GM23248 (cell line): ENCODE results near the gene KRT27. TPM values are rescaled to one million over a fixed set of nuclear protein-coding genes. Genes with fewer than 3 reads are reported as not detected.

Experiments
- DNase-seq: peaks from one replicate; pipeline ENCODE4 v3.0.0-alpha.2; 2015
- H2AFZ ChIP-seq: fragments of 200-600 bp; sonication (generic); 2 replicates; pipeline ENCODE4 v1.6.1; 2016; ENCODE audit warnings: antibody characterized with exemption
- H3F3A ChIP-seq: fragments of 200-600 bp; sonication (generic); 2 replicates; pipeline ENCODE4 v1.6.1; 2016; ENCODE audit warnings: mild to moderate bottlenecking, antibody characterized with exemption, mixed run types; ENCODE audit not compliant: insufficient read depth
- H3K27ac ChIP-seq: fragments of 200-600 bp; sonication (generic); 2 replicates; pipeline ENCODE4 v1.5.1; 2016; ENCODE audit warnings: mild to moderate bottlenecking
- H3K27me3 ChIP-seq: fragments of 200-600 bp; sonication (generic); replicated peaks from 2 replicates; pipeline ENCODE4 v1.6.1; 2016; ENCODE audit warnings: mild to moderate bottlenecking; ENCODE audit not compliant: insufficient read depth
- H3K36me3 ChIP-seq: fragments of 200-600 bp; sonication (generic); 2 replicates; pipeline ENCODE4 v1.6.1; 2016; ENCODE audit warnings: low read depth, mild to moderate bottlenecking
- H3K4me1 ChIP-seq: fragments of 200-600 bp; sonication (generic); 2 replicates; pipeline ENCODE4 v1.6.1; 2016; ENCODE audit warnings: mild to moderate bottlenecking; ENCODE audit not compliant: insufficient read depth
- H3K4me2 ChIP-seq: fragments of 200-600 bp; sonication (generic); one replicate; pipeline ENCODE4 v1.6.1; 2016; ENCODE audit warnings: mild to moderate bottlenecking; ENCODE audit not compliant: unreplicated experiment
- H3K4me3 ChIP-seq: fragments of 200-600 bp; sonication (generic); 2 replicates; pipeline ENCODE4 v1.5.1; 2016; ENCODE audit warnings: mild to moderate bottlenecking
- H3K79me2 ChIP-seq: fragments of 200-600 bp; sonication (generic); 2 replicates; pipeline ENCODE4 v1.6.1; 2016; ENCODE audit warnings: mild to moderate bottlenecking; ENCODE audit not compliant: insufficient read depth
- H3K9ac ChIP-seq: fragments of 200-600 bp; sonication (generic); 2 replicates; pipeline ENCODE4 v1.6.1; 2016; ENCODE audit warnings: mild to moderate bottlenecking
- H3K9me2 ChIP-seq: fragments of 200-600 bp; sonication (generic); 2 replicates; pipeline ENCODE4 v1.6.1; 2016; ENCODE audit warnings: mixed run types, mild to moderate bottlenecking, moderate library complexity; ENCODE audit not compliant: insufficient read depth
- H3K9me3 ChIP-seq: fragments of 200-600 bp; sonication (generic); one replicate; pipeline ENCODE4 v1.6.1; 2017; ENCODE audit warnings: low read depth
- H4K20me1 ChIP-seq: fragments of 200-600 bp; sonication (generic); 2 replicates; pipeline ENCODE4 v1.6.0; 2016; ENCODE audit not compliant: insufficient read depth
- EZH2 ChIP-seq: fragments of 200-600 bp; sonication (generic); IDR thresholded peaks from 2 replicates; pipeline ENCODE4 v1.6.1; 2018; ENCODE audit warnings: antibody characterized with exemption, mild to moderate bottlenecking; ENCODE audit not compliant: insufficient read depth, poor library complexity, severe bottlenecking
- EZH2phosphoT487 ChIP-seq: fragments of 200-600 bp; sonication (generic); IDR thresholded peaks from 2 replicates; pipeline ENCODE4 v1.6.1; 2018; ENCODE audit warnings: antibody characterized with exemption, moderate library complexity, mild to moderate bottlenecking, low read depth; ENCODE audit not compliant: insufficient read depth
- WGBS, 2 experiments: methylation state at CpG; one replicate each; pipeline ENCODE4 v1.1.6; 2015 to 2017; ENCODE audit warnings: low lambda C conversion rate in 2 of 2, low coverage in 1 of 2; ENCODE audit errors: missing lambda C conversion rate in 2 of 2; 5-methylcytosine and 5-hydroxymethylcytosine counted together
- in situ Hi-C: fragments of 300-500 bp; cut with MboI; formaldehyde crosslinking; loops from 2 replicates; pipeline ENCODE4 v1.15.0; 2020
- polyA plus RNA-seq: library from polyadenylated mRNA; unstranded; fragments of >200 nt; fragmentation: Nextera tagmentation; extraction: Ambion mirVana; gene quantifications from 2 replicates; pipeline ENCODE4 v1.2.1, GENCODE V29; 2016
- total RNA-seq: library from RNA; depleted of rRNA; stranded (reverse); fragments of >200 nt; shearing (Covaris generic); gene quantifications from 2 replicates; pipeline ENCODE4 v1.2.3, GENCODE V29; 2014

Gene KRT27
- total and polyA plus RNA-seq, 2 experiments from 2014 or later = not detected

DNA sequence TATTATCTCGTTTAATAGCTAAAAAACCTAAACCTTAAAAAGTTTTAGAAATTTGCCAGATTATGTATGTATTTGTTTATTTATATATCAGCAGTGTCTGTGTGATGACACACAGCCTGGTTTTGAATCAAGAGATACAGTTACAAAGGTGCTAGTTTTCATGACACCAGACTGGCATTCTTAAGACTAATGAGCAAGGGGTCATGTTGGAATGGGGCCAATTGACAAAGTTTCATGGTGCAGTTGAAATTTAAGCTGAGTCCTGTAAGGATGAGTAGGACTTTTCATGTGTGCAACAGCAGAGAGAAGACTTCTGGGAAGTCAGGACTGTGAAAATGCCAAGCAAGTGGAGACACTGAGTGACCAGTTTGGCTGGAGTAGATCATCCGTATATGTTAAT, 43.2 kb upstream of the KRT27 start:
- H4K20me1 ChIP-seq = no peaks in the 10 kb centered on the region
- H3K9me2 ChIP-seq = no peaks in the 10 kb centered on the region
- WGBS, 2 experiments = 93 to 95% methylated on average over 2 of the region's 2 CpGs
- H2AFZ ChIP-seq = no peak overlapping the region
- no peaks in the 10 kb centered on the region for H3K27me3 ChIP-seq
- H3F3A ChIP-seq = peaks cover 15% of the 10 kb centered on the region
- no peak overlapping the region for H3K27ac ChIP-seq
- H3K4me1 ChIP-seq = peaks cover 11% of the 10 kb centered on the region
- no peaks in the 10 kb centered on the region for H3K36me3 ChIP-seq
- TF ChIP-seq EZH2phosphoT487 (no peak), EZH2 (no peak)
- no peak overlapping the region for H3K4me3 ChIP-seq
- H3K4me2 ChIP-seq = no peak overlapping the region
- H3K9me3 ChIP-seq = no peaks in the 10 kb centered on the region
- H3K9ac ChIP-seq = no peak overlapping the region
- in situ Hi-C loops = no loop called here
- no peak for DNase-seq
- H3K79me2 ChIP-seq = peaks cover 97% of the 10 kb centered on the region

DNA sequence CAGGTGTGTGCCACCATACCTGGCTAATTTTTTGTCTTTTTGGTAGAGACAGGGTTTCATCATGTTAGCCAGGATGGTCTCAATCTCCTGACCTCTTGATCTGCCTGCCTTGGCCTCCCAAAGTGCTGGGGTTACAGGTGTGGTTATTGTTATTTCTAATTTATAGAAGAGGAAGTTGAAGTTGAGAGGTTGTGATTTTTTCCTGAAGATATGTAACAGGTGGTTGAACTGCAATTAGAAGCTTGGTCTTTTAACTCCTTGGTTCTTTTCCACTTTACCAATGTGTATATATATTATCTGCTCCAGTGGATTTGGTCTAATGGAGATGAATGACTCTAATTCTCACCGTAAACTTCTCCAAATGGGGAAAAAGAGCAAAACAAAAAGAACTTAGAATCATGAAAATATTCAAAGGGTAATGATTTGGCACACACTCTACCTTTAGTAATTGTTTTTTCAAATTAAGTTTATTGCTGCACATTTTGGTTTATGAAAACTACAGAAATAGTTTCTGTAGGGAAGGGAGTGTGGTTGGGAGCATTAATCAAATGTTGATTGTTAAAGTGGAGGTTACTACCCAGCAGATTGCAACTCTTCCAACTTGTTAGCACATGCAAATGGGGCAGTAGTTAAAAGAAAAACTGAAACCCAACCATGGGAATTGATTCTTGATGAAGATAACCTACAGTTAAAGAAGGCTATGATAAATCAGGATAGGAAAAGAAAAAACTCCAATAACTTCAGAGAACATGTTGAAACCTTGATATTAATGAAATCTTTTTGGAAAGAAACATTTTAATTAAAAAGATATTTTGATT, 41.9 kb upstream of the KRT27 start:
- no peak for DNase-seq
- in situ Hi-C loops = no loop called here
- Histone ChIP-seq H4K20me1 (no peaks in the 10 kb centered on the region), H3K27ac (no peak overlapping the region), H3K9ac (no peak overlapping the region), H3K9me3 (no peaks in the 10 kb centered on the region), H3K4me1 (peaks cover 20% of the 10 kb centered on the region), H3K36me3 (no peaks in the 10 kb centered on the region), H3F3A (peaks cover 29% of the 10 kb centered on the region), H3K79me2 (peaks cover 92% of the 10 kb centered on the region), H3K27me3 (no peaks in the 10 kb centered on the region), H3K4me3 (no peak overlapping the region), H2AFZ (no peak overlapping the region), H3K4me2 (no peak overlapping the region), H3K9me2 (no peaks in the 10 kb centered on the region)
- 90 to 95% methylated on average over 1 of the region's 1 CpG for WGBS, 2 experiments
- TF ChIP-seq EZH2 (no peak), EZH2phosphoT487 (no peak)

DNA sequence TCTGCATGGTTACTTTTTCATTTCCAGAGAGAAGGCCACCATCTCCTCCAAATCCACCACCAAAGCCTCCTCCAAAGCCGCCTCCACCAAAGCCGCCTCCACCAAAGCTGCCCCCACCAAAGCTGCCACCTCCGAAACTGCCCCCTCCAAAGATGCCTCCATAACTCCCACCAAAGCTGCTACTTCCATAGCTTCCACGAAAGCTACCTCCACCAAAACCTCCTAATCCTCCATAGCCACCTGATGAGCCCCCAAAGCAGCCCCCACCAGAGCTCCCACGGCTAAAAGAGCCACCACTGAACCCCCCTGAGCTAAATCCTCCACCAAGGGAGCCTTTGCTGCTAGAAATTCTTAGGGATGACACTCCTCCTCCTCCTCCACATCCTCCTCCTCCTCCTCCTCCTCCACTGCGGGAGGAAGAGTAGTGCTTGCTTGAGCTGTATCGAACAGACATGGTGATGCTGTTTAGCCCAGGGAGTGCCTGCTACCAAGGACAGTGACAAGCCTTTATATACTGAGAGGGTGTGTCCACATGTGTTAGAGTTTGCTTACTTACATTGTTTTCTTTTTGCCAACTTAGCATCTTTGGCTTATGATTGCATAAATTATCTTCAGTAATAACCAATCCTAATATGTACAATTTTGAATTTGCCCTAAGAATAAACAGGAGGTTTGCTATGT, 39.9 kb upstream of the KRT27 start, which contains the start of gene KRT10:
KRT10 (minus strand) TSS at position 483 of the 681 bp plus-strand sequence; CDS start at position 454, 29 bp downstream.
- in situ Hi-C loops = no loop called here
- Histone ChIP-seq H4K20me1 (no peaks in the 10 kb centered on the region), H3K27ac (no peak within 1 kb of the TSS), H3K4me1 (peaks cover 26% of the 10 kb centered on the region), H2AFZ (no peak within 1 kb of the TSS), H3K4me2 (no peak within 1 kb of the TSS), H3K9me2 (no peaks in the 10 kb centered on the region), H3F3A (peaks cover 42% of the 10 kb centered on the region), H3K4me3 (no peak within 1 kb of the TSS), H3K9ac (no peak within 1 kb of the TSS), H3K9me3 (no peaks in the 10 kb centered on the region), H3K27me3 (no peaks in the 10 kb centered on the region), H3K36me3 (peaks cover 4% of the 10 kb centered on the region; the same call in 1 of the 2 replicates), H3K79me2 (peaks cover 85% of the 10 kb centered on the region)
- 76 to 86% methylated on average over 6 to 7 of the region's 7 CpGs for WGBS, 2 experiments
- TF ChIP-seq EZH2phosphoT487 = no peak
- TF ChIP-seq EZH2 = no peak
- no peak for DNase-seq

DNA sequence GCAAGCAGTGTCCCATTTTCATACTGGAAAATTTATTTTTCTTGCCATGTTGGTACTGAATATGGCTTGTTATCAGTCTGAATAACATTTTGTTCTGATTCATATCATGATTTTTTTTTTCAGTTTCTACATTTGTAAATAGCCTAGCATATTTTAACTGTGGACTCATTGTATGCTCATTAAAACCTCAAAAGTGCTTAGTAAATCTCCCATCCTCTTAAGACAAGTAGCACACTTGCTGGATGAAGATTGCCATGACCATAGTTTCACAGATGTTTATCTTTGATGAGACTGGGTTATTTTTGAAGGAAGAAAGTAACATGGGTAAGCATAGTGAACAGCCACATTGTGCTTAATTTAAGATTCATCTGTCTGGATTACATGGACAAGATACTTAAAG, 39.2 kb upstream of the KRT27 start:
- H3K9ac ChIP-seq = no peak overlapping the region
- peaks cover 78% of the 10 kb centered on the region for H3K79me2 ChIP-seq
- in situ Hi-C loops = no loop called here
- no peak for TF ChIP-seq EZH2phosphoT487
- no peak for TF ChIP-seq EZH2
- H2AFZ ChIP-seq = no peak overlapping the region
- no peaks in the 10 kb centered on the region for H3K9me3 ChIP-seq
- peak; percentile 36 for DNase-seq
- H3K9me2 ChIP-seq = no peaks in the 10 kb centered on the region
- H3K4me1 ChIP-seq = peaks cover 26% of the 10 kb centered on the region
- no peak overlapping the region for H3K4me3 ChIP-seq
- H3K36me3 ChIP-seq = peaks cover 11% of the 10 kb centered on the region; the same call in 1 of the 2 replicates
- no peaks in the 10 kb centered on the region for H3K27me3 ChIP-seq
- peaks cover 48% of the 10 kb centered on the region for H3F3A ChIP-seq
- H3K4me2 ChIP-seq = no peak overlapping the region
- no peak overlapping the region for H3K27ac ChIP-seq
- H4K20me1 ChIP-seq = no peaks in the 10 kb centered on the region
